ENCODE data around the gene ZDHHC11B. TPM values are rescaled to one million over a fixed set of nuclear protein-coding genes. Genes with fewer than 3 reads are reported as not detected.
A peak's percentile ranks its signal among the peaks of the same experiment; 100 is the strongest.
"Not testable (repeated sequence)": the region's sequence is repeated elsewhere in the genome, so short reads cannot be mapped to it uniquely, and the experiment has no call there.

The ZDHHC11B gene
- total RNA-seq, 4 donors from 2014 or later, result 1.1 to 5.5 (median 3.5) TPM

- no peak for TF ChIP-seq CTCF (IDR thresholded peaks at IDR 0.05)
- DNase-seq (ENCODE audit: low spot score) (no peak), ATAC-seq (ENCODE audit: low FRiP score) (no peak)
Measured at GRCh38 chr5:749101-749670, 35.3 kb downstream of the ZDHHC11B start.

GRCh38 chr5:748011-748980 lies 36.2 kb downstream of the ZDHHC11B start:
- not testable (repeated sequence) for ATAC-seq (ENCODE audit: low FRiP score); DNase-seq (ENCODE audit: low spot score)

GRCh38 chr5:747303-747844 lies 37.2 kb downstream of the ZDHHC11B start:
- DNase-seq (ENCODE audit: low spot score); ATAC-seq (ENCODE audit: low FRiP score): not testable (repeated sequence)

GRCh38 chr5:746258-746761 lies 38.2 kb downstream of the ZDHHC11B start:
- no peak for ATAC-seq (ENCODE audit: low FRiP score)
- no peak for TF ChIP-seq CTCF (IDR thresholded peaks at IDR 0.05)
- DNase-seq (ENCODE audit: low spot score), result no peak

GRCh38 chr5:745272-746142 lies 39.0 kb downstream of the ZDHHC11B start:
- not testable (repeated sequence) for DNase-seq (ENCODE audit: low spot score)
- ATAC-seq (ENCODE audit: low FRiP score), result peak; percentile 15

GRCh38 chr5:743696-744404 lies 40.7 kb downstream of the ZDHHC11B start:
- DNase-seq (ENCODE audit: low spot score); ATAC-seq (ENCODE audit: low FRiP score): not testable (repeated sequence)

GRCh38 chr5:742276-742675 lies 42.3 kb downstream of the ZDHHC11B start:
- not testable (repeated sequence) for ATAC-seq (ENCODE audit: low FRiP score); DNase-seq (ENCODE audit: low spot score)

GRCh38 chr5:734145-734544 lies 50.4 kb downstream of the ZDHHC11B start:
- not testable (repeated sequence) for ATAC-seq (ENCODE audit: low FRiP score); DNase-seq (ENCODE audit: low spot score)

GRCh38 chr5:732754-733454 lies 51.6 kb downstream of the ZDHHC11B start:
- not testable (repeated sequence) for DNase-seq (ENCODE audit: low spot score); ATAC-seq (ENCODE audit: low FRiP score)

GRCh38 chr5:729225-729624 lies 55.3 kb downstream of the ZDHHC11B start:
- DNase-seq (ENCODE audit: low spot score), result not testable (repeated sequence)
- peak; percentile 16 for ATAC-seq (ENCODE audit: low FRiP score)

- ATAC-seq (ENCODE audit: low FRiP score), result peak; percentile 54
- not testable (repeated sequence) for DNase-seq (ENCODE audit: low spot score)
Measured at GRCh38 chr5:727087-727486, 57.4 kb downstream of the ZDHHC11B start.

- not testable (repeated sequence) for ATAC-seq (ENCODE audit: low FRiP score)
Measured at GRCh38 chr5:723865-724264, 60.7 kb downstream of the ZDHHC11B start.

GRCh38 chr5:723309-723708 lies 61.2 kb downstream of the ZDHHC11B start:
- not testable (repeated sequence) for ATAC-seq (ENCODE audit: low FRiP score)

More at GRCh38 chr5:723865-724264, 60.7 kb downstream of the ZDHHC11B start:
- DNase-seq (ENCODE audit: low spot score), result not testable (repeated sequence)

GRCh38 chr5:719379-719778 lies 65.2 kb downstream of the ZDHHC11B start:
- ATAC-seq (ENCODE audit: low FRiP score); DNase-seq (ENCODE audit: low spot score): not testable (repeated sequence)

More at GRCh38 chr5:723309-723708, 61.2 kb downstream of the ZDHHC11B start:
- not testable (repeated sequence) for DNase-seq (ENCODE audit: low spot score)
